IPS-20b (cell line): ENCODE results near the gene MGST2.

ENCODE experiments used
- H3K27ac ChIP-seq: one replicate; pipeline ENCODE4 v1.5.1; 2013; ENCODE audit warnings: low read length
- H3K27me3 ChIP-seq: 2 replicates; pipeline ENCODE4 v1.6.1; 2013; ENCODE audit warnings: mild to moderate bottlenecking, low read length, inconsistent platforms; ENCODE audit not compliant: insufficient read depth
- H3K36me3 ChIP-seq: 2 replicates; pipeline ENCODE4 v1.6.1; 2013; ENCODE audit warnings: low read depth, mild to moderate bottlenecking, inconsistent platforms, low read length, moderate library complexity; ENCODE audit not compliant: insufficient read depth
- H3K4me1 ChIP-seq: 2 replicates; pipeline ENCODE4 v1.6.1; 2013; ENCODE audit warnings: mild to moderate bottlenecking, control low read depth, inconsistent platforms, low read length, moderate library complexity; ENCODE audit not compliant: insufficient read depth
- H3K4me3 ChIP-seq: 2 replicates; pipeline ENCODE4 v1.5.1; 2013; ENCODE audit warnings: mild to moderate bottlenecking, low read length, inconsistent platforms
- H3K9ac ChIP-seq: 2 replicates; pipeline ENCODE4 v1.6.1; 2013; ENCODE audit warnings: low read depth, mild to moderate bottlenecking, inconsistent platforms, low read length, moderate library complexity
- H3K9me3 ChIP-seq: 2 replicates; pipeline ENCODE4 v1.6.1; 2013; ENCODE audit warnings: mild to moderate bottlenecking, low read depth, low read length, inconsistent platforms; ENCODE audit not compliant: insufficient read depth

The MGST2 gene

GRCh38 chr4:139734875-139735380, 69.3 kb downstream of the MGST2 start:
- H3K27ac ChIP-seq: no peak overlapping the region
- no peaks in the 10 kb centered on the region for H3K9me3 ChIP-seq
- H3K4me1 ChIP-seq: peaks cover 18% of the 10 kb centered on the region; the same call in 1 of the 2 replicates
- peak overlapping the region; percentile 63; the same call in 1 of the 2 replicates for H3K9ac ChIP-seq
- peak overlapping the region; percentile 80 for H3K4me3 ChIP-seq
- no peaks in the 10 kb centered on the region for H3K36me3 ChIP-seq
- peaks cover 46% of the 10 kb centered on the region for H3K27me3 ChIP-seq

- Histone ChIP-seq H3K36me3 (no peaks in the 10 kb centered on the region), H3K4me3 (peak overlapping the region; percentile 80), H3K27ac (no peak overlapping the region), H3K9me3 (no peaks in the 10 kb centered on the region), H3K9ac (peak overlapping the region; percentile 63), H3K27me3 (peaks cover 46% of the 10 kb centered on the region), H3K4me1 (peaks cover 18% of the 10 kb centered on the region; the same call in 1 of the 2 replicates)
Measured at GRCh38 chr4:139735381-139736273, 70.0 kb downstream of the MGST2 start.

- peak overlapping the region; percentile 80 for H3K4me3 ChIP-seq
- peak overlapping the region; percentile 63; the same call in 1 of the 2 replicates for H3K9ac ChIP-seq
- no peaks in the 10 kb centered on the region for H3K9me3 ChIP-seq
- H3K36me3 ChIP-seq: no peaks in the 10 kb centered on the region
- peaks cover 46% of the 10 kb centered on the region for H3K27me3 ChIP-seq
- H3K27ac ChIP-seq: no peak overlapping the region
- H3K4me1 ChIP-seq: peaks cover 18% of the 10 kb centered on the region; the same call in 1 of the 2 replicates
Measured at GRCh38 chr4:139736274-139736660, 70.6 kb downstream of the MGST2 start.

GRCh38 chr4:139736661-139737060, 71.0 kb downstream of the MGST2 start:
- no peak overlapping the region for H3K9ac ChIP-seq
- peaks cover 18% of the 10 kb centered on the region; the same call in 1 of the 2 replicates for H3K4me1 ChIP-seq
- H3K36me3 ChIP-seq: no peaks in the 10 kb centered on the region
- no peak overlapping the region for H3K27ac ChIP-seq
- peaks cover 46% of the 10 kb centered on the region for H3K27me3 ChIP-seq
- peak overlapping the region; percentile 80; the same call in 1 of the 2 replicates for H3K4me3 ChIP-seq
- H3K9me3 ChIP-seq: no peaks in the 10 kb centered on the region

- Histone ChIP-seq H3K27me3 (peaks cover 35% of the 10 kb centered on the region), H3K9me3 (no peaks in the 10 kb centered on the region), H3K4me3 (no peak overlapping the region), H3K9ac (no peak overlapping the region), H3K36me3 (no peaks in the 10 kb centered on the region), H3K4me1 (peaks cover 16% of the 10 kb centered on the region; the same call in 1 of the 2 replicates), H3K27ac (no peak overlapping the region)
Measured at GRCh38 chr4:139738846-139739613, 73.4 kb downstream of the MGST2 start.

GRCh38 chr4:139740121-139740520, 74.5 kb downstream of the MGST2 start:
- no peaks in the 10 kb centered on the region for H3K36me3 ChIP-seq
- no peaks in the 10 kb centered on the region for H3K9me3 ChIP-seq
- peaks cover 11% of the 10 kb centered on the region; the same call in 1 of the 2 replicates for H3K4me1 ChIP-seq
- H3K9ac ChIP-seq: no peak overlapping the region
- H3K27ac ChIP-seq: no peak overlapping the region
- H3K4me3 ChIP-seq: no peak overlapping the region
- H3K27me3 ChIP-seq: peaks cover 26% of the 10 kb centered on the region; the same call in 1 of the 2 replicates

- Histone ChIP-seq H3K27me3 (peaks cover 22% of the 10 kb centered on the region; the same call in 1 of the 2 replicates), H3K27ac (no peak overlapping the region), H3K4me3 (no peak overlapping the region), H3K4me1 (peaks cover 11% of the 10 kb centered on the region; the same call in 1 of the 2 replicates), H3K9ac (no peak overlapping the region), H3K9me3 (no peaks in the 10 kb centered on the region), H3K36me3 (no peaks in the 10 kb centered on the region)
Measured at GRCh38 chr4:139740531-139741041, 75.0 kb downstream of the MGST2 start.

GRCh38 chr4:139743027-139743426, 77.4 kb downstream of the MGST2 start:
- Histone ChIP-seq H3K27ac (no peak overlapping the region), H3K4me1 (peaks cover 6% of the 10 kb centered on the region; the same call in 1 of the 2 replicates), H3K9me3 (no peaks in the 10 kb centered on the region), H3K4me3 (no peak overlapping the region), H3K36me3 (no peaks in the 10 kb centered on the region), H3K27me3 (peaks cover under 1% of the 10 kb centered on the region; the same call in 1 of the 2 replicates), H3K9ac (no peak overlapping the region)

- H3K4me3 ChIP-seq: no peak overlapping the region
- no peaks in the 10 kb centered on the region for H3K36me3 ChIP-seq
- H3K27ac ChIP-seq: no peak overlapping the region
- no peaks in the 10 kb centered on the region for H3K9me3 ChIP-seq
- peaks cover 6% of the 10 kb centered on the region; the same call in 1 of the 2 replicates for H3K4me1 ChIP-seq
- no peak overlapping the region for H3K9ac ChIP-seq
- H3K27me3 ChIP-seq: no peaks in the 10 kb centered on the region
Measured at GRCh38 chr4:139744232-139744631, 78.6 kb downstream of the MGST2 start.

- H3K36me3 ChIP-seq: no peaks in the 10 kb centered on the region
- H3K27ac ChIP-seq: no peak overlapping the region
- H3K9ac ChIP-seq: no peak overlapping the region
- no peak overlapping the region for H3K4me3 ChIP-seq
- H3K9me3 ChIP-seq: no peaks in the 10 kb centered on the region
- H3K27me3 ChIP-seq: no peaks in the 10 kb centered on the region
- peaks cover 6% of the 10 kb centered on the region; the same call in 1 of the 2 replicates for H3K4me1 ChIP-seq
Measured at GRCh38 chr4:139745111-139745639, 79.6 kb downstream of the MGST2 start.
